ENCODE results near the gene IER3.
"Not testable (repeated sequence)": the region's sequence is repeated elsewhere in the genome, so short reads cannot be mapped to it uniquely, and the experiment has no call there.

The IER3 gene

DNA sequence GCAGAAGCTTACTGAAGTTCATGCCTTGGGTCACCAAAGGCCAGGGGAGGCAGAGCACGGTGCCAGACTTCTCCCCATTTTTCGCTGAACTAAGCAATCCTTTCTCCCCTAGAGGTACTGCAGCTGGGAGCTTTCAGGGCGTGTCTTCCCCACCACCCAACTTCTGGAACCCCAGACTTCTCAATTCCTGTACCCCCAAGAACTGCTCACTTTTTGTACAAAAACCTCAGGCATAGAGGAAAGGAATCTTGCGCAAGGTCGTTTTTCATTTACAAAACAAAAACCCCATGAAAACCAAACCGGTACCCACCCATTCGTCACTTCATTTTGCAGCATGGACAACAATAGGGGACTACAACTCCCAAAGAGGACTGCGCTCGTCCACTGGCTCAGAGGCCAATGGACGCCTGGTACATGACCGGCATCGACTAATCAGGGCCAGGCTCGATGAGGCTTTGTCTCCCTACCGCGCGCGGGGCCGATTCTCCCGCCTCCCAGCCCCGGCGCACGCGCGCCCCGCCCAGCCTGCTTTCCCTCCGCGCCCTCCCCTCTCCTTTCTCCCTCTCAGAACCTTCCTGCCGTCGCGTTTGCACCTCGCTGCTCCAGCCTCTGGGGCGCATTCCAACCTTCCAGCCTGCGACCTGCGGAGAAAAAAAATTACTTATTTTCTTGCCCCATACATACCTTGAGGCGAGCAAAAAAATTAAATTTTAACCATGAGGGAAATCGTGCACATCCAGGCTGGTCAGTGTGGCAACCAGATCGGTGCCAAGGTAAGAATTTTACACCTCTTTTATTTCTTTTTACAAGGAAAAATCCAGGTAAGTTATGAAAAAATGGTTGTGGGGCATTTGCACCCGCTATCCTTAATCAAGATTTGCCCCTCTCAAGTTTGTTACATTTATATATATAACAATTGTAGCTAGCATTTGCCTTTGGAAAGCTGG, 24.3 kb downstream of the IER3 start, which contains the start of gene TUBB:
TUBB (plus strand) TSS at position 562 of the 947 bp plus-strand sequence; CDS start at position 717, 155 bp downstream.
- in situ Hi-C loops (cut with MboI; ENCODE audit: low sequenced_read_pairs), result loop anchor here (5.0 kb wide), 1 partner anchor 103 kb away; the partner anchor contains the start of genes MRPS18B and PPP1R10

DNA sequence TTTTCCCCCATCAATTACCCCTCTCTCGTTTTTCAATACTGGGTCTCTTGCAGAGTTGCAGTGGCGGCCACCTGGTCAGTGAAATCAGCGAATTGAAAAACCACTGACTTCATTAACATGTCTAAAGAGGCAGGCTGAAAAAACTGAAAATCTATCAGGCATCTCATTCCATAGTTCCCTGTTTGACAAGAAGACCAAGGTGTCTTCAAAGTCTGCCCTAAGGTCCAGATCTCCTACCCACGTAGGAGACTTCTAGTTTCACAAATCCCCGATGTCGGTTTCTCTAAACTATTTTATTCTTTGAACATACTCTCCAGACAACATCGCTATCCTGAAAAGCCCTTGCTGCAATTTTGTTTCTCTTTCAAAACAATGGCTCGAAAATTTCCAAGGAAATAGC, 25.0 kb downstream of the IER3 start:
- peaks cover 46% of the 10 kb centered on the region for H3K36me3 ChIP-seq (replicated peaks)
- peak; percentile 61 to 83 for DNase-seq (ENCODE audit: low spot score in 2 of 2)
- no peaks in the 10 kb centered on the region for H3K9me3 ChIP-seq
- peak overlapping the region; percentile 69 for H3K4me3 ChIP-seq
- peaks cover 31% of the 10 kb centered on the region for H3K4me1 ChIP-seq
- no peaks in the 10 kb centered on the region for H3K27me3 ChIP-seq (ENCODE audit: low read depth)
- in situ Hi-C loops (cut with MboI; ENCODE audit: low sequenced_read_pairs), result no loop called here

More for the DNA sequence above, 24.3 kb downstream of the IER3 start, which contains the start of gene TUBB:
- H3K27me3 ChIP-seq (ENCODE audit: low read depth), result no peaks in the 10 kb centered on the region
- peak; percentile 98 for DNase-seq (ENCODE audit: low spot score in 2 of 2)
- H3K36me3 ChIP-seq (replicated peaks), result peaks cover 48% of the 10 kb centered on the region
- peaks cover 36% of the 10 kb centered on the region for H3K4me1 ChIP-seq
- H3K9me3 ChIP-seq, result no peaks in the 10 kb centered on the region
- H3K4me3 ChIP-seq, result peak within 1 kb of the TSS; percentile 69

GRCh38 chr6:30717845-30718720, 26.3 kb downstream of the IER3 start:
- in situ Hi-C loops (cut with MboI; ENCODE audit: low sequenced_read_pairs); DNase-seq (ENCODE audit: low spot score in 2 of 2); H3K9me3 ChIP-seq; H3K27me3 ChIP-seq (ENCODE audit: low read depth): not testable (repeated sequence)
- Histone ChIP-seq H3K4me3 (peak overlapping the region; percentile 64), H3K36me3 (replicated peaks) (peaks cover 46% of the 10 kb centered on the region), H3K4me1 (peaks cover 27% of the 10 kb centered on the region)

DNA sequence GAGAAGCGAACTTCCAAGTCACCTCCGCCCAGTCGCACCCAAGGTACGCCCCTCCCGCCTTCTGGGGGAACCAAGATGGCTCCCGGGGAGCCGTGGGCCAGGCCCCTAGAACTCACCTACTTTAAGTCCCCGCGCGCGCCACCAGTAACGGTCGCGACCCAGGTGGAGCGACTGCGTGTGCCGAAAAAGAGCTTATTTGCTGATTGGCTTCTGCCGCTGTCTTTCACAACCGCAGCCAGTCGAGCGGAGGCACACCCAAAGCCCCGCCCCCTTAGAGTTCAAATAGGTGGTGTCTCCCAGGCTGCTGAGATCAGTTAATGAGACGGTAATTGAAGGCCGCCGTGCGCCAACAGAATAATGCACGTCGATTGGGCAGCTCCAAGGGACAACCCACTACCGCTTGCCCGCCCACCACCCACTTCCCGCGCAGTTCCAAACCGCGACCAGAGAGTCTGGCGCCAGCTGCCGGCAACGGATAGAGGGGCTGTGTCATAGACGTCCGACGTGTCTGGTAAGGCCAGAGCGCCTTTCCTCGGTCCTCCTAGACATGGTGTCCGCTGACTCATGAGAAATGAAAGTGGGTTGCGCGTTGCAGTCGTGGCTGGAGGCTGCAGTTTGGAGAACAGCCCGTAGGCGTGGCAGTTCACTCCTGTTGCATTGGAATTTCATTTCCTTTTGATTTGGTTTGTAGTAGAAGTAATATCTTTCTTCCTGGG, 27.1 kb downstream of the IER3 start, which contains the start of gene MDC1:
MDC1 (minus strand) TSS at position 153 of the 716 bp plus-strand sequence. CDS start 2,106 bp downstream, outside the sequence.
- Histone ChIP-seq H3K4me1 (peaks cover 22% of the 10 kb centered on the region), H3K36me3 (replicated peaks) (peaks cover 46% of the 10 kb centered on the region), H3K27me3 (ENCODE audit: low read depth) (no peaks in the 10 kb centered on the region), H3K4me3 (peak within 1 kb of the TSS; percentile 64), H3K9me3 (no peaks in the 10 kb centered on the region)
- peak; percentile 99 to 100 for DNase-seq (ENCODE audit: low spot score in 2 of 2)
- in situ Hi-C loops (cut with MboI; ENCODE audit: low sequenced_read_pairs), result no loop called here

GRCh38 chr6:30716879-30717128, 27.5 kb downstream of the IER3 start:
- in situ Hi-C loops (cut with MboI; ENCODE audit: low sequenced_read_pairs), result no loop called here
- Histone ChIP-seq H3K36me3 (replicated peaks) (peaks cover 46% of the 10 kb centered on the region), H3K27me3 (ENCODE audit: low read depth) (no peaks in the 10 kb centered on the region), H3K4me3 (peak overlapping the region; percentile 64), H3K4me1 (peaks cover 22% of the 10 kb centered on the region), H3K9me3 (no peaks in the 10 kb centered on the region)
- DNase-seq (ENCODE audit: low spot score in 2 of 2), result no peak

- DNase-seq (ENCODE audit: low spot score in 2 of 2), result no peak
- in situ Hi-C loops (cut with MboI; ENCODE audit: low sequenced_read_pairs), result no loop called here
- H3K27me3 ChIP-seq (ENCODE audit: low read depth), result no peaks in the 10 kb centered on the region
- peaks cover 58% of the 10 kb centered on the region for H3K36me3 ChIP-seq (replicated peaks)
- H3K4me3 ChIP-seq, result no peak overlapping the region
- H3K4me1 ChIP-seq, result peaks cover 22% of the 10 kb centered on the region
- H3K9me3 ChIP-seq, result no peaks in the 10 kb centered on the region
These were observed 30.1 kb downstream of the IER3 start for GRCh38 chr6:30714263-30714662.

DNA sequence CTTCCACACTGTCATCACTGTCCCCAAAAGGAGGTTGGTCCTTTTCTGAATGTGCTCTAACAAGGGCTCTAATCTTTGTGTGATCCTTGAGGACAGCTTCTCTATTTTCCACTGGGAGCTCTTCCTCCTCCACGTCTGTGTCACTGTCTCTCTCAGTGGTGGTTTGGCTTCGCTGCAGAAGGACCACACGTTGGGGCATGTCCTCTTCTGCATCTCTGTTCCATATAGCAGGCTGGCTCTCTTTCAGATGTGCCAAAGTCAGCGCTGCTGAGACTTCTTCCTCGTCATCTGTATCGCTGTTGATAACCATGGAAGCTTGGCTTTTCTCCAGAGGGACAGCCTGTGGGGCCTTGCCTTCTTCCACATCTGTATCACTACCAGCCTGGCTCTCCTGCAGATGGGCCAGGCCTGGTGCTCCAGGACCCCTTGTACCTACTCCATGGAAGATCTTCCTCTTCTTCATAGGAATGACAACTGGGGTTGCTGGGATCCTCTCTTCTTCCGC, 31.9 kb downstream of the IER3 start:
- Histone ChIP-seq H3K9me3 (no peaks in the 10 kb centered on the region), H3K36me3 (replicated peaks) (peaks cover 73% of the 10 kb centered on the region), H3K4me1 (peaks cover 7% of the 10 kb centered on the region), H3K27me3 (ENCODE audit: low read depth) (no peaks in the 10 kb centered on the region), H3K4me3 (no peak overlapping the region)
- in situ Hi-C loops (cut with MboI; ENCODE audit: low sequenced_read_pairs), result no loop called here
- no peak for DNase-seq (ENCODE audit: low spot score in 2 of 2)

GRCh38 chr6:30711758-30712380, 32.5 kb downstream of the IER3 start:
- in situ Hi-C loops (cut with MboI; ENCODE audit: low sequenced_read_pairs), result no loop called here
- H3K27me3 ChIP-seq (ENCODE audit: low read depth), result no peaks in the 10 kb centered on the region
- DNase-seq (ENCODE audit: low spot score in 2 of 2), result no peak
- H3K9me3 ChIP-seq, result no peaks in the 10 kb centered on the region
- peaks cover 7% of the 10 kb centered on the region for H3K4me1 ChIP-seq
- no peak overlapping the region for H3K4me3 ChIP-seq
- H3K36me3 ChIP-seq (replicated peaks), result peaks cover 79% of the 10 kb centered on the region

DNA sequence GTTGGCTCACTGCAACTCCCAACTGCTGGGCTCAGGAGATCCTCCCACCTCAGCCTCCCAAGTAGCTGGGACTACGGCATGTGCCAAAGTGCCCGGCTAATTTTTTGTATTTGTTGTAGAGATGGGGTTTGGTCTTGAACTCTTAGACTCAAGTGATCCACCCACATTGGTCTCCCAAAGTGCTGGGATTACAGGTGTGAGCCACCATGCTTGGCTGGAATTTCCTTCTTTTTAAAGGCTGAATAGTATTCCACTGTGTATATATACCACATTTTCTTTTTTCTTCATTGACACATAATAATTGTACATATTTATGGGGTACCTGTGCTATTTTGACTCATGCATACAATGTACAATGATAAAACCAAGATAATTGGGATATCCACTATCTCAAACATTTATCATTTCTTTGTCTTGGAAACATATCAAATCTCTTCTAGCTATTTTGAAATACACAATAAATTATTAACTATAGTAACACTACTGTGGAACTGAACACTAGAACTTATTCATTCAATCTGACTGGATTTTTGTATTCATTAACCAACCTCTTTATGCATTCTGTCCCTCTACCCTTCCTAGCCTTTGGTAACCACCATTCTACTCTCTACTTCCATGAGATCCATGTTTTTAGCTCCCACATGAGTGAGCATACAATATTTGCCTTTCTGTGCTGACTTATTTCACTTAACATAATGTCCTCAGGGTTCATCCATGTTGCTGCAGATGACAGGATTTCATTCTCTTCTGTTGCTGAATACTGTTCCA, 35.1 kb downstream of the IER3 start:
- H3K27me3 ChIP-seq (ENCODE audit: low read depth), result no peaks in the 10 kb centered on the region
- H3K4me3 ChIP-seq, result no peak overlapping the region
- no peak for DNase-seq (ENCODE audit: low spot score in 2 of 2)
- no peaks in the 10 kb centered on the region for H3K4me1 ChIP-seq
- in situ Hi-C loops (cut with MboI; ENCODE audit: low sequenced_read_pairs), result no loop called here
- H3K36me3 ChIP-seq (replicated peaks), result peaks cover 73% of the 10 kb centered on the region
- no peaks in the 10 kb centered on the region for H3K9me3 ChIP-seq

GRCh38 chr6:30707281-30707850, 37.0 kb downstream of the IER3 start:
- Histone ChIP-seq H3K9me3 (no peaks in the 10 kb centered on the region), H3K4me3 (no peak overlapping the region), H3K4me1 (no peaks in the 10 kb centered on the region), H3K27me3 (ENCODE audit: low read depth) (no peaks in the 10 kb centered on the region), H3K36me3 (replicated peaks) (peaks cover 70% of the 10 kb centered on the region)
- DNase-seq (ENCODE audit: low spot score in 2 of 2), result no peak
- in situ Hi-C loops (cut with MboI; ENCODE audit: low sequenced_read_pairs), result no loop called here

DNA sequence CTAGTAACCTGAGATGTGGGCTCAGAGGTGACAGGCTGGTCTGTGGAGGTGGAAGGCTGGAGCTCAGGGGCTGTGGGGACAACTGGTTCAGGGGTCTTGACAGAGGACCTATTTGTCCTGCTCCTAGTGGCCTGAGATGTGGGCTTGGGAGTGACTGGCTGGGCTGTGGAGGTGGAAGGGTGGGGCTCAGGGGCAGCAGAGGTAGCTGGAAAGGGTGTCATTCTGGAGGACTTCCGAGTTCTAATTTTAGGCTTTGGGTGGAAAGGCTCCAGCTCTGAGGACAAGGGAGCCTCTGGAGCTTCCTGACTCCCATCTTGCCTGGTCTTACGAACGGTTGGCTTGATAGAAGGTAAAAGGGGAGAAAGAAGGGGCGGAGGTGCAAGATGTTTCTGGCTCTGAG, 38.7 kb downstream of the IER3 start:
- Histone ChIP-seq H3K4me1 (no peaks in the 10 kb centered on the region), H3K27me3 (ENCODE audit: low read depth) (no peaks in the 10 kb centered on the region), H3K36me3 (replicated peaks) (peaks cover 63% of the 10 kb centered on the region), H3K4me3 (no peak overlapping the region), H3K9me3 (no peaks in the 10 kb centered on the region)
- no peak for DNase-seq (ENCODE audit: low spot score in 2 of 2)
- in situ Hi-C loops (cut with MboI; ENCODE audit: low sequenced_read_pairs), result no loop called here

- Histone ChIP-seq H3K9me3 (no peaks in the 10 kb centered on the region), H3K4me1 (no peaks in the 10 kb centered on the region), H3K4me3 (no peak overlapping the region), H3K36me3 (replicated peaks) (peaks cover 58% of the 10 kb centered on the region), H3K27me3 (ENCODE audit: low read depth) (no peaks in the 10 kb centered on the region)
- DNase-seq (ENCODE audit: low spot score in 2 of 2), result no peak
- in situ Hi-C loops (cut with MboI; ENCODE audit: low sequenced_read_pairs), result no loop called here
These were observed 40.5 kb downstream of the IER3 start for GRCh38 chr6:30703821-30704220.
